A549 (cell line): ENCODE data around the gene C16orf78.

Experiments
- HOXB13 ChIP-seq: fragments of 250-450 bp; sonication (Bioruptor Pico); IDR thresholded peaks from 2 replicates; pipeline ENCODE4 v1.5.0; 2020; ENCODE audit warnings: low read depth, mild to moderate bottlenecking, moderate library complexity
- JUN ChIP-seq, 2 experiments: fragments of >200 bp; sonication (Bioruptor Twin); formaldehyde crosslinking; IDR thresholded peaks; 2 replicates in 1 of 2; 3 replicates in 1 of 2; pipeline ENCODE4 v1.6.1; 2016 to 2017
- JUNB ChIP-seq: fragments of >200 bp; sonication (Bioruptor Twin); formaldehyde crosslinking; IDR thresholded peaks from 2 replicates; pipeline ENCODE4 v1.6.1; 2016
- KDM1A ChIP-seq: fragments of 200-600 bp; sonication (generic); IDR thresholded peaks from 2 replicates; pipeline ENCODE4 v1.6.1; 2016; ENCODE audit warnings: low read depth, mild to moderate bottlenecking
- MAFK ChIP-seq: fragments of 450-650 bp; IDR thresholded peaks from 2 replicates; pipeline ENCODE4 v1.6.1; 2014; ENCODE audit not compliant: partially characterized antibody
- POLR2A ChIP-seq: IDR thresholded peaks from 2 replicates; pipeline ENCODE4 v1.6.1; 2012; ENCODE audit warnings: mild to moderate bottlenecking, low read length
- RFX5 ChIP-seq: fragments of 450-650 bp; IDR thresholded peaks from 2 replicates; pipeline ENCODE4 v1.7.1; 2014; ENCODE audit warnings: antibody characterized with exemption, mild to moderate bottlenecking, moderate library complexity
- TF ChIP-seq, protein P1 (sequence below): IDR thresholded peaks from 2 replicates; pipeline ENCODE4 v1.6.1; 2012
- TF ChIP-seq, protein P2 (sequence below): fragments of >200 bp; sonication (Bioruptor Twin); formaldehyde crosslinking; IDR thresholded peaks from 3 replicates; pipeline ENCODE4 v1.6.1; 2016

DNA sequence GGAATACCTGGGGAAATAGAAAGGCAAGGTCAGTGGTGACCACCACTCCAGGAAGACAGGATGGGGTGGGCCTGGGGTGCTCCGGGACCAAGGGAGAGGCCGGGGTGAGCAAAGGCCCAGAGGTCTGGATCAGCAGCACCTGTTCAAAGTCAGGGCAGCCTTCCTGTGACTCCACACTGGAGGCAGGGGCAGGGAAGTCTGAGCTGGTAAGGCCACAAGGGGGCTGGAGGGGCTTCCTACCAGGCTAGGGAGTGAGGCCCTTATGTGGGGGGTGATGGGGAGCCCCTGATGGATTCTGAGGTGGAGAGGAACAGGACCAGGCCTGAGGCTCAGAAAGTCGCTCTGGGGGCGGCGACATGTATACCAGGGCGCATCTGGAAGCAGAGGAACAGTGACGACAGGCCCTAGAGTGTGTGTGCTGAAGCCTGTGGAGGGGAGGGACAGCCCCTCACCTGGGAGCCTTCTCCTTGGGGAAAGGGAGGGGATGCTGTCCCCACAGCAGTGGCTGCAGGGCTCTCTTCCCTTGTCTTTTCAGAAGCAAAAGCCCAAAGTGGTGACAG is 3.7 kb downstream of the C16orf78 start:
- TF ChIP-seq JUN (IDR thresholded peaks at IDR 0.05): no peak
- no peak for TF ChIP-seq HOXB13
- TF ChIP-seq KDM1A: no peak
- TF ChIP-seq MAFK: no peak
- TF ChIP-seq, protein P1, sequence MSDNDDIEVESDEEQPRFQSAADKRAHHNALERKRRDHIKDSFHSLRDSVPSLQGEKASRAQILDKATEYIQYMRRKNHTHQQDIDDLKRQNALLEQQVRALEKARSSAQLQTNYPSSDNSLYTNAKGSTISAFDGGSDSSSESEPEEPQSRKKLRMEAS: no peak
- TF ChIP-seq, protein P2, sequence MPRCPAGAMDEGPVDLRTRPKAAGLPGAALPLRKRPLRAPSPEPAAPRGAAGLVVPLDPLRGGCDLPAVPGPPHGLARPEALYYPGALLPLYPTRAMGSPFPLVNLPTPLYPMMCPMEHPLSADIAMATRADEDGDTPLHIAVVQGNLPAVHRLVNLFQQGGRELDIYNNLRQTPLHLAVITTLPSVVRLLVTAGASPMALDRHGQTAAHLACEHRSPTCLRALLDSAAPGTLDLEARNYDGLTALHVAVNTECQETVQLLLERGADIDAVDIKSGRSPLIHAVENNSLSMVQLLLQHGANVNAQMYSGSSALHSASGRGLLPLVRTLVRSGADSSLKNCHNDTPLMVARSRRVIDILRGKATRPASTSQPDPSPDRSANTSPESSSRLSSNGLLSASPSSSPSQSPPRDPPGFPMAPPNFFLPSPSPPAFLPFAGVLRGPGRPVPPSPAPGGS: no peak
- TF ChIP-seq RFX5: no peak
- TF ChIP-seq POLR2A: no peak
- no peak for TF ChIP-seq JUNB
